Liver (tissue), 3 donors: ENCODE results near the gene SMYD3.

Experiments
- RAD21 ChIP-seq, 2 donors: IDR thresholded peaks; 2 replicates each; pipeline ENCODE4 v1.6.1; 2016; ENCODE audit warnings: antibody characterized with exemption in 2 of 2, mild to moderate bottlenecking in 2 of 2
- TAF1 ChIP-seq: conservative IDR thresholded peaks from 2 replicates; pipeline ENCODE4 v1.6.1; 2016; ENCODE audit warnings: antibody characterized with exemption, mild to moderate bottlenecking
- TF ChIP-seq, protein P1 (sequence below): fragments of 150-350 bp; IDR thresholded peaks from 2 replicates; pipeline ENCODE4 v1.5.1; 2017; ENCODE audit warnings: improper control_type of control experiment, low read depth, low read length; ENCODE audit not compliant: missing input control
- TF ChIP-seq, protein P2 (sequence below): IDR thresholded peaks from 2 replicates; pipeline ENCODE4 v1.6.1; 2016; ENCODE audit warnings: antibody characterized with exemption
- donor health status: healthy.
- donor health status: healthy.

GRCh38 chr1:246413430-246413829, 93.6 kb downstream of the SMYD3 start:
- TF ChIP-seq TAF1: no peak
- TF ChIP-seq, protein P1, sequence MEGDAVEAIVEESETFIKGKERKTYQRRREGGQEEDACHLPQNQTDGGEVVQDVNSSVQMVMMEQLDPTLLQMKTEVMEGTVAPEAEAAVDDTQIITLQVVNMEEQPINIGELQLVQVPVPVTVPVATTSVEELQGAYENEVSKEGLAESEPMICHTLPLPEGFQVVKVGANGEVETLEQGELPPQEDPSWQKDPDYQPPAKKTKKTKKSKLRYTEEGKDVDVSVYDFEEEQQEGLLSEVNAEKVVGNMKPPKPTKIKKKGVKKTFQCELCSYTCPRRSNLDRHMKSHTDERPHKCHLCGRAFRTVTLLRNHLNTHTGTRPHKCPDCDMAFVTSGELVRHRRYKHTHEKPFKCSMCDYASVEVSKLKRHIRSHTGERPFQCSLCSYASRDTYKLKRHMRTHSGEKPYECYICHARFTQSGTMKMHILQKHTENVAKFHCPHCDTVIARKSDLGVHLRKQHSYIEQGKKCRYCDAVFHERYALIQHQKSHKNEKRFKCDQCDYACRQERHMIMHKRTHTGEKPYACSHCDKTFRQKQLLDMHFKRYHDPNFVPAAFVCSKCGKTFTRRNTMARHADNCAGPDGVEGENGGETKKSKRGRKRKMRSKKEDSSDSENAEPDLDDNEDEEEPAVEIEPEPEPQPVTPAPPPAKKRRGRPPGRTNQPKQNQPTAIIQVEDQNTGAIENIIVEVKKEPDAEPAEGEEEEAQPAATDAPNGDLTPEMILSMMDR: no peak
- no peak for TF ChIP-seq RAD21 (IDR thresholded peaks at IDR 0.05)
- TF ChIP-seq, protein P2, sequence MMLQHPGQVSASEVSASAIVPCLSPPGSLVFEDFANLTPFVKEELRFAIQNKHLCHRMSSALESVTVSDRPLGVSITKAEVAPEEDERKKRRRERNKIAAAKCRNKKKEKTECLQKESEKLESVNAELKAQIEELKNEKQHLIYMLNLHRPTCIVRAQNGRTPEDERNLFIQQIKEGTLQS: no peak
